GM19455 (cell line): ENCODE data around the gene TMTC3.

ENCODE experiments used
- ATAC-seq: cut with Tn5 transposase; IDR thresholded peaks from one replicate; pipeline ENCODE4 v1.9.1; 2021; ENCODE audit not compliant: unreplicated experiment

TMTC3 gene

DNA sequence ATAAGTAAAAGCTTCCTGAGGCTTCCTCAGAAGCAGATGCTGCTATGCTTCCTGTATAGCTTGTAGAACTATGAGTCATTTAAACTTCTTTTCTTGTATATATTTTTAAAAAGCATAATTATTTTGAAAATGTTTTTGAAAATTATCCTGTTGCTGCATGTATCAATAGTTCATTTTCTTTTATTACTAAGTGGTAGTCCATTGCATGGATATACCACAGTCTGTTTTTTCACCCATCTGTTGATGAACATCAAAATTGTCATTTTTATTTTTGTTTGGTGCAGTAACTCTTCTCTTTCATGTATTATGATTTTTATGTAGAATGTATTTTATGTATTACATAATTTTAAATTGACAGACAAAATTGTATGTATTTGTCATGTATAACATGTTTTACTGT lies 81.4 kb downstream of the TMTC3 start:
- ATAC-seq: no peak

DNA sequence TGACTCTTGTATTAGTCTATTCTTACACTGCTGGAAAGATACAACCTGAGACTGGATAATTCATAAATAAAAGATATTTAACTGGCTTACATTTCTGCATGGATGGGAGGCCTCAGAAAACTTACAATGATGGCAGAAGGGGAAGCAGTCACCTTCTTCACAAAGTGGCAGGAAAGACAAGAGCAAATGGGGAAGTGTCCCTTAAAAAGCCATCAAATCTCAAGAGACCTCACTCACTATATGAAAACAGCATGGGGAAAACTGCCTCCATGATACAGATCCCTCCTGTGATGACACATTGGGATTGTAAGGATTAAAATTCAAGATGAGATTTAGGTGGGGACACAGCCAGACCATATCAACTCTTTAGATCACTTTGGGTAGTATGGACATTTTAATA lies 83.7 kb downstream of the TMTC3 start:
- no peak for ATAC-seq

DNA sequence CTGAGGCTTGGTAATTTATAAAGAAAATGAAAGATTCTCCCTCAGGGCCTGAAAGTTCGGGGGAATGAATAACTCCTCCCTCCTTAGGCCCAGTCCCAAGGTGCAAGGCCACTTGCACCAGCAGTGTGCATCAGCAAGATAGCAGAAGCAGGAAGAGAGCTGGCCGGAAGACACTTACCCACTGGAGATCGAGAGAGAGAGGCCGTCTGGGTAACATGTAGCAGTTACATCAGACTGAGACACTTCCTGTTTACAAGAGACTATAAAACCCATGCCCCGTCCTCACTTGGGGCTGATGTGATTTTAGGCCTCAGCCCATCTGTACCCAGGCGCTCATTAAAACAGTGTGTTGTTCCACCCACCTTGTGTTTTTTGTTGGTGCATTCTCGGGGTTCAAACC lies 85.2 kb downstream of the TMTC3 start:
- no peak for ATAC-seq

DNA sequence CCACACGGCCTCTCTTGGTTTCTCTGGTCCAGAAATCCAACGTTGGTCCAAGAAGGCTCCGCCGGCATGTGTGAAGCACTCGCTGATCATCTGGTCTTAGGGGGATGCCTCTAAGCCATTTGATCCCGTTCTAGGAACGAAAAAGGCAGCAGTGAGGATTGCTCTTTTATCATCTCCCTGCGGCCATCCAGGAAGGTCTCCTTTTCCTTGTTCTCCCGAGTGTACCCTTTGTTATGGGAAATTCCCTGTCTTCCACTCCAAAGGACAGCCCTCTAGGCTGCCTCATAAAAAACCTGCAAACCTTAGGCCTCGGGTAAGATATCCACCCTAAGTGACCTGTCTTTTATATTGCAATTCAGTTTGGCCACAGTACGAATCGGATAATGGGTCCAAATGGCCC lies 85.8 kb downstream of the TMTC3 start:
- ATAC-seq: no peak

DNA sequence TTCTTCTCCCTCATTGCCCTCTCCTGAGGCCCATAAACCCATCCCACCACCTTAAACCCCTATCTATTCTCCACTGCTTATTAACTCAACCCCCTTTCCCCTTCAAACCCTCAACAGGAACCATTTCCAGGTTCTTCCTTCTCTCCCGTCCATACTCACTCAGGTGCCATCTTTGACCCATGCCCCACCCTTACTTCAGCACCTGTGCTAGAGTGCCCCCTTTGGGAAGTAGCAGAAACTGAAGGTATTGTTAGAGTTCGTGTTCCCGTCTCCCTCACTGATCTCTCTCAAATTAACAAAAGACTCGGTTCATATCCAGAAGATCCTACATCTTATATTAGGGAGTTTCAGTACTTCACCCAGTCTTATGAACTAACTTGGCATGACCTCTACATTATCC lies 86.6 kb downstream of the TMTC3 start:
- no peak for ATAC-seq

DNA sequence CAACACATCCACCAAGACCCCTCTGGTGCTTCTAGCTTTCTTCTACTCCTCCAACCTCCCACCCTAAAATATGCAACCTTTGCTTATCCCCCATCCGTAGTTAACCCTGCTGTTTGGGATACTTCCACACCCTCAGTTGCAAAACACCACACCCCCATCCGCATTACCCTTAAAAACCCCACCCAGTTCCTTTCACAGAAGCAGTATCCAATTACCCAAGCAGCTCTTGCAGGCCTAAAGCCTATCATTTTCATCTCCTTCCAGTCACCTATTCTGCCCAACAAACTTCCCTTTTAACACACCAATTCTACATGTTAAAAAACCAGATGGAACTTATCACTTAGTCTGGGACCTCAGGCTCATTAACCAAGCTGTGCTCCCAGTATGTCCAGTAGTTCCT lies 88.2 kb downstream of the TMTC3 start:
- ATAC-seq: no peak

DNA sequence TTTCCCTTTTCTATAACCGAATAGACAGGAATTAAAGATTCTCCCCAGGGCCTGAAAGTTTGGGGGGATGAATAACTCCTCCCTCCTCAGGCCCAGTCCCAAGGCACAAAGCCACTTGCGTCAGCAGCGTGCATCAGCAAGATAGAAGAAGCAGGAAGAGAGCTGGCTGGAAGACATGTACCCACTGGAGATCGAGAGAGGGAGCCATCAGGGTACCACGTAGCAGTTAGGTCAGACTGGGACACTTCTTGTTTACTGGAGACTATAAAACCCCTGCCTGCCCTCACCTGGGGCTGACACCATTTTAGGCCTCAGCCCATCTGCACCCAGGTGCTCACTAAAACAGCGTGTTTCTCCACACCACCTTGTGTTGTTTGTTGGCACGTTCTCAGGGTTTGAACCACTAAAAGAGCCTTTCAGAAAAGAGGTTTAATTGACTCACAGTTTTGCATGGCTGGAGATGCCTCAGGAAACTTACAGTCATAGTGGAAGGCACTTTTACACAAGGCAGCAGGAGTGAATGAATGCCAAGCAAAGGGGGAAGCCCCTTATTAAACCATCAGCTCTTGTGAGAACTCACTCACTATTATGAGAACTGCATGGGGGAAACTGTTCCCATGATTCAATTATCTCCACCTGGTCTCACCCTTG lies 93.2 kb downstream of the TMTC3 start:
- ATAC-seq: no peak

DNA sequence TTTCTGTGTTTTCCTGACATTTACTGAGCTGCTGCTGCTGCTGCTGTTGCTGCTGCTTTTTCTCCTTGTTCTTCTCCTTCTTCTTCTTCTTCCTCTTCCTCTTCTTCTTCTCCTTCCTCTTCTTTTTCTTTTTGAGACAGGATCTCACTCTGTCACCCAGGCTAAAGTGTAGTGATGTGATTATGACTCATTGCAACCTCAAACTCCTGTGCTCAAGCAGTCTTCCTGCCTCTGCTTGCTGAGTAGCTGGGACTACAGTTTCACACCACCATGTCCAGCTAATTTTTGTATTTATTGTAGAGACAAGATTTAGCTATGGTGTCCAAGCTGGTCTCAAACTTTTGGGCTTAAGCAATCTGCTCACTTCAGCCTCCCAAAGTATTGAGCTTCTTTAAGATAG lies 95.8 kb downstream of the TMTC3 start:
- ATAC-seq: no peak

DNA sequence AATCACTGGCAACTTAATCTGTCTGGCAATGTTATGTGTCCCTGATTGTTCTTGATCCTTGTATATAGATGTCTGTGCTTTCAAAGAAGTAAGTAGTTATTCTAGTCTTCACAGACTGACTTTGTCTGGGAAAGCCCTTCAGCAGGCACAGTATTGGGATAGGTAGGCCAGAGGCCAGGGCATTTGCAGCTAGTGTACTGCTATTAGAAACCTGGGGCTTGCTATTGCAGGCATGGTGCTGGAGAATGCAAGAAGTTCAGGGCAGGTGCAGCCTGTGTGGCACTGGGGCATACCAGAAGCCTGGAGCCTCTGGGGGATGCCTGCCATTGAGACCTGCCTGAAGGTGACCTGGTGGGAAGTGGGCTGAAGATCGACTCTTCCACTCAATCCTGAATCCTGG lies 96.3 kb downstream of the TMTC3 start:
- no peak for ATAC-seq

DNA sequence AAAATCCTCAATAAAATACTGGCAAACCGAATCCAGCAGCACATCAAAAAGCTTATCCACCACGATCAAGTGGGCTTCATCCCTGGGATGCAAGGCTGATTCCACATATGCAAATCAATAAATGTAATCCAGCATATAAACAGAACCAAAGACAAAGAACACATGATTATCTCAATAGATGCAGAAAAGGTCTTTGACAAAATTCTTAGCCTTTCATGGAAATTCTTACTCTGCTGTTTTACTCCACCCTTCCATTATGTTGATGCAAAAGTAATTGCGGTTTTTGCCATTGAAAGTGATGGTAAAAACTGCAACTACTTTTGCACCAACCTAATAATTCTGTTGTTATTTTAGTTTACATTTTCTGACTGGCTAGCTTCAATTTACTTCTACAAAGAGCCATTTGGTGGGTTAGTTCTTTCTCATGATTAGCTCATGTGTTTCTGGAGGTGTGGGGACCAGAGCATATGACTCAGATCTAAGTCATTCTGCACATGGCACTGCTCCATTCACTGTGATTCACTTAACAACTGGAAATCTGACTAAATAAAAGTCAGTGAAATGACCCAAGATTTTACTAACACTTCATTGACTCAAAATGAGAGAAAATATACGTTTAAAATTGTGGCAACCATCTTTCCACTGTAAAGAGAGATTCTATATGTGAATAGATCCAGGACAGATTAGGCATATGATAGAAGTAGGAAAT lies 99.9 kb downstream of the TMTC3 start:
- no peak for ATAC-seq

DNA sequence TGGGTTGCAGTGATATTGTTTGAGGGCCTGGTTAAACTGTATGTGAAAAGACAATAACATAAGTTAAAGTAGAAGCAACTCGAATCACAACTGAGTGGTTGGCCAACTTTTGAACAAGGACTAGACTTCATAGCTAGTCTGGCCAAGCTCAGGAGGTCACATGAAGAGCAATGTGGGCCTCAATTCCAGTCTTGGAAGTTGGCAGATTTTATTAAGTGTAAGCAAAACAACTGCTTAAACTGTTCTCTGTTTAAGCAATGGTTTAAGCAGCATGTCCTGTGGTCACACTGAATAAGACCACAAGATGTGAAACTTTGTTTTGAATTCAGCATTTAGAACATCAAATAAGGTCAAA lies 100.4 kb downstream of the TMTC3 start:
- no peak for ATAC-seq

DNA sequence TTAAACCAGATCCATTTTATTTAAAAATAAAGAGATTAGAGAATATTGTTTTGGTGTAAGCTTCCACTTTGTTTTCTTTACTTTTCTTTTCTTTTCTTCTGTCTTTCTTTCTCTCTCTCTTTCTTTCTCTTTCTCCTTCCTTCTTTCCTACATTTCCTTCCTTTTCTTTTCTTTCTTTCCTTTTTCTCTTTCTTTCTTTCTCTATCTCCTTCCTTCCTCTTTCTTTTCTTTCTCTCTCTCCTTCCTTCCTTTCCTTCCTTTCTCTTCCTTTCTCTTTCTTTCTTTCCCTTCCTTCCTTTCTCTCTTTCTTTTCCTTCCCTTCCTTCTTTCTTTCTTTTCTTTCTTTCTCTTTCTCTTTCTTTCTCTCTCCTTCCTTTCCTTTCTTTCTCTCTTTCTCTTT lies 100.8 kb downstream of the TMTC3 start:
- no peak for ATAC-seq

DNA sequence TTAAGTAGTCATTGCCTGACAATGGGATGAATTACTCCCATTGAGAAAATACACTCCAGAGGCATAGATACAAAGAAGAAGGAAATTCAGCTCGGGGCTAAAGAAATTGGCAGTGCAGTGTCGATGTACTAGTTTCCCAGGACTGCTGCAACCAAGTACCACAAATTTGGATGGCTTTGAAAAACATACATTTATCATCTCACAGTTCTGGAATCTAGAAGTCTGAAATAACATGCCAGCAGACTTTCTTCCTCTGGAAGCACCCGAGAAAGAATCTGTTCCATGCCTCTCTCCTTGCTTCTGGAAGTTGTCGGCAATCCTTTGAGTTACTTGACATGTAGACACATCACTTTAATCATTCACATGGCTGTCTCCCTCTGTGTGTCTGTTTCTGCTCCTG lies 101.9 kb downstream of the TMTC3 start:
- ATAC-seq: no peak

DNA sequence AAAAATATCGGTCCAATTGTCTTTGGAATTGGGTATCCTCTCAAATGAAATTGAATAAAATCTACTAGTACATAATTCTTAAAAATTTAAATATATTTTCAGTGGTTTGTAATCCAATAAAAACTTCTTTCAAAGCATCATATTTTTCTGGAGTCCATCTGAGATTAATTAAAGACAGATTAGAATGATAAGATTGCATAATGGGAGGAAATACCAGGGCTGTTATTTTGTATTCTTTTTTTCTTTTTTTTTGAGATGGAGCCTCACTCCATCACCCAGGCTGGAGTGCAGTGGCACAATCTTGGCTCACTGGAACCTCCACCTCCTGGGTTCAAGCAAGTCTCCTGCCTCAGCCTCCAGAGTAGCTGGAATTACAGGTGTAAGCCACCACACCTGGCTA lies 103.8 kb downstream of the TMTC3 start:
- ATAC-seq: no peak

DNA sequence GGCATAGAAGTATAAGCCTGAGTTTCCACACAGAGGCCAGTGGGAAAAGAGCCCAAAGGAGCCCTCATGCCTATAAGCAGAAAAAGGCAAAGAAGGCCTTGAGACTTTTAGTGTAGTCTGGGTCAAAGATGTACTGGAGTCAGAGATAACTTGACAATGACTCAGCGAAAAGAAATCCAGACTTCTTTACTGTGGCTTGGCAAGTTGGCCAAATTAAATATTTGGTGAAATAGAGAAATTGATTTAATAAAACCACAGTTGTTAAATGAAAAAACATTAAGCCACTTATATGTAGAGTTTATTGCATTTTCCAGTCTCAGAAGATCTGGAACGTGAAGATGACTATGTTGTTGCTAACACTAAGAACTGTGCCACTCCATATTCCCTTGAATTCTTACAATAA lies 105.1 kb downstream of the TMTC3 start:
- no peak for ATAC-seq

DNA sequence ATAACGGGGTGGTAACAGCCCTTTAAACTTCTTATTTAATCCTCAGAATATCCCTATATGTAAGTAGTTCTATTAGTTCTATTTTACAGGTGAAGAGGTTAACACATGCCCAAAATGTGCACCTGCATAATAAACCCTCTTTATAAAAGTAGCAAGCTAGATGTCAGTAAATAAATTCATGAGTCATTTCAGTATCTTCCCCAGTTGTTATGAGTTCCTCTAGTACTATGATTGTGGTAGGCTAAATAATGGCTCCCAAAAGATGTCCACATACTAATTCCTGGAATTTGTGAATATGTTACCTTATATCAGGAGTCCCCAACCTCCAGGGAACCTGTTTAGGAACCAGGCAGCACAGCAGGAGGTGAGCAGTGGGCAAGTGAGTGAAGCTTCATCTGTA lies 106.5 kb downstream of the TMTC3 start:
- no peak for ATAC-seq
